Esophagus mucosa (tissue), 1 donor: Measurements from ENCODE around the gene FAM151A. TPM values are rescaled to one million over a fixed set of nuclear protein-coding genes. Genes with fewer than 3 reads are reported as not detected.

Experiments used
- ATAC-seq: fragments of 200-7000 bp; cut with Tn5 transposase; one replicate; pipeline ENCODE4 v1.9.1; 2020
- total RNA-seq: library from RNA; stranded (reverse); gene quantifications from one replicate; pipeline ENCODE4 v1.2.4, GENCODE V29; 2023
- donor health status: DM: yes; HTN: yes; CAD: no.

The FAM151A gene
- total RNA-seq, 1 donor from 2014 or later = not detected

- ATAC-seq = no peak
Measured at GRCh38 chr1:54603241-54603640, 20.1 kb downstream of the FAM151A start.

GRCh38 chr1:54602554-54602953, 20.8 kb downstream of the FAM151A start:
- ATAC-seq = no peak

- ATAC-seq = no peak
Measured at GRCh38 chr1:54601730-54602129, 21.6 kb downstream of the FAM151A start.

GRCh38 chr1:54600947-54601721, 22.2 kb downstream of the FAM151A start:
- no peak for ATAC-seq

- ATAC-seq = no peak
Measured at GRCh38 chr1:54599211-54599823, 24.0 kb downstream of the FAM151A start.

- ATAC-seq = no peak
Measured at GRCh38 chr1:54597455-54598030, 25.8 kb downstream of the FAM151A start.

- ATAC-seq = no peak
Measured at GRCh38 chr1:54596756-54597155, 26.6 kb downstream of the FAM151A start.

- ATAC-seq = no peak
Measured at GRCh38 chr1:54595956-54596498, 27.3 kb downstream of the FAM151A start.

- ATAC-seq = no peak
Measured at GRCh38 chr1:54594463-54594862, 28.9 kb downstream of the FAM151A start.

GRCh38 chr1:54593571-54594160, 29.7 kb downstream of the FAM151A start:
- no peak for ATAC-seq

GRCh38 chr1:54591127-54591756, 32.1 kb downstream of the FAM151A start:
- no peak for ATAC-seq

GRCh38 chr1:54588377-54588776, 34.9 kb downstream of the FAM151A start:
- no peak for ATAC-seq

GRCh38 chr1:54585181-54586066, 37.9 kb downstream of the FAM151A start:
- no peak for ATAC-seq

GRCh38 chr1:54584575-54584974, 38.8 kb downstream of the FAM151A start:
- ATAC-seq = no peak

- ATAC-seq = no peak
Measured at GRCh38 chr1:54583871-54584270, 39.5 kb downstream of the FAM151A start.

- no peak for ATAC-seq
Measured at GRCh38 chr1:54583307-54583686, 40.0 kb downstream of the FAM151A start.

GRCh38 chr1:54582566-54583306, 40.6 kb downstream of the FAM151A start:
- ATAC-seq = no peak

GRCh38 chr1:54581621-54582035, 41.7 kb downstream of the FAM151A start:
- ATAC-seq = peak; percentile 99

- ATAC-seq = no peak
Measured at GRCh38 chr1:54580856-54581550, 42.3 kb downstream of the FAM151A start.

- no peak for ATAC-seq
Measured at GRCh38 chr1:54579337-54579781, 44.0 kb downstream of the FAM151A start.
